ENCODE data around the gene HOXB8.

The HOXB8 gene

DNA sequence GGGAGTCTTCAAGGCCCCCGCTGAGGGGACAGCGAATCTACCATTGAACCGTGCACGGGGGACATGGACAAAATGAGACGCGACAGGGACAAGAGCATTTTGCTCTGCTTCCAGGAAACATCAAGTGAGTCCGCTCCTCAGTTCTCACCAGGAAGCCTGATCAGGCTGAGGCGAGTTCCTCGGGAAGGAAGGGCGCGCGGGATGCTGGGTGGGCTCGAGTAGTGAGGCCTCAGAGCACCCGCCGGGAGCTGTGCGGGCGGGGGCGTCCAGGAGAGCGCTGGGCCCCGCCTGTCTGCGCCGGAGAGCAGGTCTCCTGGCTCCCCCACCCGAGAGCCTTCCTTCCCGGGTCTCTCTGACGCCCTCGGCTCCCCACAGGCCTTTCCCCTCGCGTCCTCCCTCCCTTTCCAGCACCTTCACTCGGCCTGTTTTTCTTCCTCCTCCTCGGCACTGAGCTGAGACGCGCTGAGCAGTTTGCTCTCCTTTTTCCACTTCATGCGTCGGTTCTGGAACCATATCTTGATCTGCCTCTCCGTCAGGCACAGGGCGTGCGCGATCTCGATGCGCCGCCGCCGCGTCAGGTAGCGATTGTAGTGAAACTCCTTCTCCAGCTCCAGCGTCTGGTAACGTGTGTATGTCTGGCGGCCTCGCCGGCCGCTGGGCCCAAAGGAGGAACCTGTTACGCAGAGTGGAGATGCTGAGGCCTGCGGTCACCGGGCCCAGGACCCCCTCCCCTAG is 18.9 kb downstream of the HOXB8 start:
- DNase-seq = peak in 1 of 2 donors; percentile 61

DNA sequence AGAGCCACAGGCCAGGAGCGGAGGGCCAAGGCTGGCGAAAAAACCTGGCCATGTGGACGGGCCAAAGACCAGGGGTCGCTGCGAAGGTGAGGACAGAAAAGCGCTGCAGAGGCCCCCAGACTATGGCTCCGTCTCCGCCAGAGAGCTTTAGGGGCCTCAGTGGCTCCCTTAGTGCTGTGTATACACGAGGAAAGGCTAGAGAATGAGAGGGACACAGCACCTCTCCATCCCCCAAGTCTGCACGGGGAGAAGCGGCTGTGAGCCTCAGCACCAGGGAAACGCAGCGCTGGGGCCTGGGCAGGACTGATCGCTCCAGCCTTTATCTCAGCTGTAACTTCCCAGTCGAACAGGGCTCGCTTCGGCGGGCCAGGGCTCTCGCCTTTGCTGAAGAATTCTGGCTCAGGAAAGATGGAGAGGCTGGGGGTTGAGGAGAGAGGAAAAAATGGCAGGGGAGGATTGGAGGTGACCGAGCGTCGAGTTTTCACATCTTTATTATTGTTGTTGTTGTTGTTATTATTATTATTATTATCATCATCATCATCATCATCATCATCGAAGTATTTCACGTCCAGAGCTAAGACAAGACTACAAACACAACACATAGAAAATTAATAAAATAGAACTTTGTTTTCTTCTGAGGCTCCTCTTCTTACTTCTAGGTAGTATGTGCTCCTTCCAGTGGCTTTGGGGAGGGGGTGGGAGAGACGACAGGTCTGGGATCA is 19.7 kb downstream of the HOXB8 start:
- DNase-seq = no peak

GRCh38 chr17:48594538-48595277 is 20.4 kb downstream of the HOXB8 start:
- no peak for DNase-seq

DNA sequence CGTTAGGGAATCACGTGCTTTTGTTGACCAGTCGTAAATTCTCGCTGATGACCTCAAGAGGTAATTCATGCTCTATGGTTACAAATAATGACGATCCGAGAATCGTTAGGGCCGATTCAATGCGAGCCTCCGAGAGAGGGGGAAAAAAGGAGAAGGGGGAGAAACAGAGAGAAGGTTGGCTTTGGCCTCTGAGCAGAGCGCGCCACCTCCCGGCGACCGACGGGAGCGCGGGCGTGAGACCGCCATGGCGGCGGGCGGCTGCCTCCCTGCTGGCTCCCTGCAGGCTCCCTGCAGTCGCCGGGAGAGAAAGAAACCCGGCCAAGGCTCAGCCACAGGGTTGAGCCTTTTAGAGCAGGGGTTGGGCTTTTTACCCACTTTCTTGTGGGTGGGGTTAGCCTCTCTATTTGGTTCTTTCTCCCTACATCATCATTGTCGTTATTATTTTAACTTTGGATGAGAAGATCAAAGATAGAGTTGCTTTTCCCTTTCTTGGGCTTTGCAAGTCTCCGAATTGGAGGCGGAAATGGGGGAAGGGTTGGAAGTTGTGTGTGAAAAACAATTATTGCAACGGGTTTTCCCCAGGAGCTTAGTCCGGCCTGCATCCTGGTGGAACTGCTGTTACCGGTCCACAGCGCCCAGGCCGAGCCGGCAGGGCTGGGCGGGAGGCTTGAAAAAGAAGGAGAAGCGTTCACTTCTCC is 21.1 kb downstream of the HOXB8 start:
- peak; percentile 87 to 90 for DNase-seq

GRCh38 chr17:48593126-48593829 is 21.8 kb downstream of the HOXB8 start, which contains the start of gene HOXB5:
HOXB5 (minus strand) TSS chr17:48593779; CDS start chr17:48593682, 97 bp downstream.
- peak in 1 of 2 donors; percentile 45 for DNase-seq

- DNase-seq = peak in 1 of 2 donors; percentile 43
Measured at GRCh38 chr17:48592577-48592976, 22.5 kb downstream of the HOXB8 start.

- DNase-seq = no peak
Measured at GRCh38 chr17:48592057-48592514, 23.0 kb downstream of the HOXB8 start.

- no peak for DNase-seq
Measured at GRCh38 chr17:48591255-48592056, 23.6 kb downstream of the HOXB8 start.

DNA sequence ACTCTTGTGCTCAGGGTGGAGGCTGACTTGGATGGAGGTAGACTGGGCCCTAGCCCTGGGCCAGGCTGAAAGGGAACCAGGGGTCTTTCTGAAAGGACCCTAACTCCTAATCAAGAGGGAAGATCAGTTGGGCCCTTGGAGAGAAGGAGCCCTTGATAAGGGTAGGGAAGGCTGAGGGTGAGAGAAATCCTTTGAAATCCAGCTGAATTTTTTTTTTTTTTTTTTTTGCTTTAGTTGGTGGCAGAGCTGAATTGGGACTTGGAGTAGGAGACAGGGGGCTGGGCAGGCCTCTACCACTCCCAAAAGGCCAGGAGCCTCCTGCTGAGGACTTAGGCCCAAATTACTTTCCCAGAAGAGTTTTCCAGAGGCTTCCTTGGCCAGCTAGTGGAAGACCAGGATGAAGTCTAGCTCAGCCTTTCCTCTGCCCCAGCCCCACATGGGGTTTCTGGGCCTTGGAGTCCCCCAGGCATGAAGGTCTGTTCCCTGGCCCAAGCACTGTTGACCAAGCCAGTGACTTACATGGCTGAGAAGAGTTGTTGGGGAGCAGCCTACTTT is 24.4 kb downstream of the HOXB8 start:
- no peak for DNase-seq

DNA sequence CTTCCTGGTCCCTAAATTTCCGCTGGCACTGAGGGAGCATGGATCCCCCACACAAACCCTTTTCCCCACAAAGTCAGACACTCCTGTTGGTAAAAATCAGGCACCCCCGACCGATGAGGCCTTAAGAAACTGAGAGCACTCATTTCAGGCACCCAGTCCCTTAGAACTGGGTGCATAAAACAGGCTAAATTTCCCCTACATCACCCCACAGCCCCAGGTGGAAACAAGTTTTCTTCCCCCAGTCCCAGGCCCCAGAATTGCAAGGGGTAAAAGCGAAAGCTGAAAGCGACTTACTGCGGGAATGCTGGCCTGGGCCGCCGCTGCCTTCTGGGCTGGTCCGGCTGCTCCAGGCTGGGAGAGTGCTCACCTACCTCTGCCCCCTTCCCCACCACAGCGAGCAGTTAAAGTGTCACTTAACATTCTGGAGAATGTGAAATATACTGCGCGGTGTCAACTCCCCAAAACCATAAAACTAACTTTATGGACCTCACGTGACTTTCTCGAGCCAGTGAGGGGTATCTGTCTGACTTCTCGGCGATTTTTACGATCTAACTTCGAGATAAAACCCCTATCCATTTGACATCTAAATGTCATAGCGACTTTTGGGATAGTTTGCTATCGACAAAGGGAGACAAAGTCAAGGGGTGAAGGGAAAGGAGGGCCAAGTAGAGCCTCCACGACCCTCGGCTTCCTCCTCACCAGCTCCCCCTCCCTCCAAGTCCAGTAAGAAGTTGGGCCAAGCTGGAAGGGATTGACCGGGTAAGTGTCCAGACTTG is 25.1 kb downstream of the HOXB8 start, which contains the start of gene HOXB3:
Gene HOXB3 (minus strand): TSS at position 411 of the 776 bp plus-strand sequence. CDS start 37,767 bp downstream, outside the sequence.
- no peak for DNase-seq

DNA sequence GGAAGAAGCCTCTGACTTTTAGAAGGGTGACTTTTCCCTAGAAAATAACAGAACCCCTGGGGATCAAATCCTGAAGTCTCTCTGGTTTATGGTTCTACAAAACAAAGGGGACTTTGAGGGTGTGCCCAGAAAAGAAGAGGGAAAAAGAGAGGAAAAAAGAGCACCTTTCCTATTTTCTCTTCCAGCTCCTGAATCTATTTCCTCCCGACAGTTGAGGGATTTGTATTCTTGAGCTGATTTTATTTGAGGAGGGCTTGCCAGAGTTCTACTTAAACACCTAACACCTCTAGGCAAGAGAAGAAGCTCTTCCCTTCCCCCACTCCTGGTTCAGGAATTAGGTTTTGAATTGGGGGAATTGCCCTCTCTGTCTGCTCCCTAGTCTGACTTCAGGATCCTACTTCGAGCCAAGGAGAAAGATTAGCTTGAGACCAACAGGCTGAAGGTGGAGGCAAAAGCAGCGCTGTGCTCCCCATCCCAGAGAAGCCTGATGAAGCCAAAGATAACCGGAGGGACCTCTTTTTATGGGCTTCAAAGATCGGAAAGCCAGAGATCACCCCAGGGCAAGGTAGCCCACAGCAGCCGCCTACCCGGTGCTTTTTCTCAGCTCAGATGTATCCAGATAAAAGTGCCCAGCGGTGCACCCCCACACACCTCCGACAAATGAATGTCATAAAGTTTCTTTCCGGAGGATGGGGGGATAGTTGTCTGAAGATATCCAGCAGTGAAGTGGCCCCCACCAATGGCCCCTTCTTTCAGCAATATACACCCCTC is 25.8 kb downstream of the HOXB8 start:
- DNase-seq = no peak

GRCh38 chr17:48588528-48588927 is 26.6 kb downstream of the HOXB8 start:
- no peak for DNase-seq

- DNase-seq = no peak
Measured at GRCh38 chr17:48588074-48588415, 27.0 kb downstream of the HOXB8 start.

DNA sequence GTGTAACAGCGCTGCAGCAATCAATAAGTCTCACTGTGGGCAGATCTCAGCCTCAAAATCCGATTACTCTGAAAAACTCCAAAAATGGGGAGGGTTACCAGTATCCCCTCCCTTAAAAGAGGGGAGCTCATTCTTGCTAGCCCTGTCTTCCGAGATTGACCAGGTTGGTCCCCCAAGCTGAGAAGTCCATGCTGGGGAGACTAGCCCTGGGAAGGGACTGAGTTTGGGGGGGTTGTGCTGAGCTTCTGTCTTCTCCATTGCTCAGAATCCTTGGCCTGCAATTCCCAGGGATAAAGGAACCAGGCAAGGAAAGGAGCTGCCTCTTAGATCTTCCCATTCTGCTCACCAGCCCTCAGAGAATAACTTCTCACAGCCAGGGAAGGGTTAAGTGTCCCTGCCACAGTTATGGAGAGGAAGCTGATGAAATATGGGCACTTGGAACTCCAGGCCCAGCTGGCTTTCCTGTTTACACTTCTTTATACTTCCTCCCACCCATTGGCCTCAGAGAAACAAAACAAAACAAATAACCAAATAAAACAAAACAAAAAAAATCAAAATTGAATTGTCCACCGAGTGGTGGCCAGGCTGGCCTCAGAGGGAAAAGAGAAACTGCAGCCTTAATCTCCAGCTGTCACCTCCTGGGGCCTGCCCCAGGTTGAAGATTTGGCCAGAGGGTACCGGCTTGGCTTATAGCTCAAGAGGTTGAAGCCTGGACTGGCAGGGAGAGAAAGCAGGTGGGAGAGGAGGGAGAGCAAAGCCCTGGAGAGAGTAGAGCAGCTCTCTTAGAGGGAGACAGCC is 27.6 kb downstream of the HOXB8 start:
- DNase-seq = no peak

- DNase-seq = peak in 1 of 2 donors; percentile 49
Measured at GRCh38 chr17:48586355-48587258, 28.5 kb downstream of the HOXB8 start.

- no peak for DNase-seq
Measured at GRCh38 chr17:48584223-48584741, 30.8 kb downstream of the HOXB8 start.

- DNase-seq = no peak
Measured at GRCh38 chr17:48583708-48584222, 31.3 kb downstream of the HOXB8 start.

Data from stimulated activated CD4-positive, alpha-beta T cell treated with anti-CD3 and anti-CD28 coated beads, Interleukin-2, amount 100 ng/mL, for 24 hours (primary cell).